LNCaP clone FGC (cell line): ENCODE results near the gene BABAM2.

Source experiments
- DNase-seq: peaks from one replicate; pipeline ENCODE4 v3.0.0-alpha.2; 2011; ENCODE audit warnings: low read depth
- H3K4me3 ChIP-seq: 2 replicates; pipeline ENCODE4 v1.5.1; 2011; ENCODE audit warnings: mild to moderate bottlenecking, low read depth, low read length, control low read depth
- TF ChIP-seq, protein P1 (sequence below): IDR thresholded peaks from 2 replicates; pipeline ENCODE4 v1.5.1; 2012; ENCODE audit warnings: mild to moderate bottlenecking; ENCODE audit not compliant: control insufficient read depth, insufficient read depth; ENCODE audit errors: extremely low read depth

BABAM2 gene

DNA sequence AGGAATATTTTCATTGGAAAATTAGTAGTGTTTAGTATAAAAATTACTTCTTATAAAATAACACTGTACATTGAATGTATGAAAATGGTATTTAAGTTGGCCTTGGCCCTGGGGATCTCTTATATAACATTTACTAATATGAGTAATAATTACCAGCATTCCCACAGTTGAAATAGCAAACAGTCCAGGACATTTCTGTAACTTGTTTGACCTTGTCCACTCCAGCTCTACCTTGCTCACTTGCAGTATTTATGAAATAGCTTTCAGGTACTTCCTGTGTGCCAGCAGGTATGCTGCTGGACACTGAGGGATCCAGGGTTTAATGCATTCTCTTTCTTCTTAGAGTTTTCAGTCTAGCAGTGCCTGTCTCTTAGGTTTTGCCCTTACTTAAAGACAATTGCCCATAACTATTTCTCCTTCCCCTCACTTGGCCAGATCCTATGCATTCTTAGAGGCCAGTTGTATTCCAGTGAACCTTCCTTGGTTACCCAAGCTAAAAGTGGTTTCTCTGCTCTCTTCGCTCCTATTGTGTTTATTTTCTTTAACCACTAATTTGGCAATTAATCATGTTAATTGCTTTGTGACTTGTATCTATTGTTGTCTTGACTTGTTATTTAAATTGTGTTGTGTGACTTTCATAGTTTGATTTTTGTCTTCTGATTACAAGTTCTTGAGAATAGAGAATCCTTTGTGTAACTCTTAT is 25.9 kb downstream of the BABAM2 start:
- peak; percentile 92 for DNase-seq
- H3K4me3 ChIP-seq, result no peak overlapping the region

DNA sequence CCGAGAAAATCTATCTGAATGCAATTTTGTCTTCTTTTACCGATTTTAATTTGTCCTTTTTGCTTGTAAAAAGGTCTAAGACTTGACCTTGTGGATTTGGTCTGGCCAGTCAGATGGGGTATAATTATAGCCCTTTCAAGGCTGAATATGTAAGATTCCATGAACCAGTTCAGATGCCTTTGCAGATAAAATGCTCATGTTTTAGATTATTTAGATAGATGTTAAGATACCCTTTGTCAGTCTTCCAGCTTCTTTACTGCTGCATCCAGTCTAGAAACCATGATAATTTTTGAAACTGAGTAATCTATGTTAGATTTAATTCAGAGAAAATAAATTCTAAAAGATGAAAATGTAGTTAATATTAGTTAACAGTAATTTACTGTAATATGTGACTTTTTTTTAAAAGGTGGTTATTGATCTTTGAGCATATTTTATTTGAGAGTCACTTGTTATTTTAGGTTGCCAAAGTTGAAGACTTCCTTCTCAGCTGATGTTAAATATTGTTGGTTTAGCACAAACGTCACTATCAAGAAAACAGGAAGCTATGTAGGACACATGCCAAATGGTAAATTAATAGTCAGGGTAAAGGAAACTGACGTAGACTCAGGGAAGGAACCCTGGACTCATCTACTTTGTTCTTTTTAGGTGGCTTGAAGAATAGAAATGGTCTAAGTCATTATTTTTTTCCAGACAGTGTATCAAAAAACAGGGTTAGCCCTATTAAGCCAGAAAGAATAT is 29.8 kb downstream of the BABAM2 start:
- H3K4me3 ChIP-seq, result no peak overlapping the region; the same call in 1 of the 2 replicates
- DNase-seq, result peak; percentile 87
- TF ChIP-seq, protein P1, sequence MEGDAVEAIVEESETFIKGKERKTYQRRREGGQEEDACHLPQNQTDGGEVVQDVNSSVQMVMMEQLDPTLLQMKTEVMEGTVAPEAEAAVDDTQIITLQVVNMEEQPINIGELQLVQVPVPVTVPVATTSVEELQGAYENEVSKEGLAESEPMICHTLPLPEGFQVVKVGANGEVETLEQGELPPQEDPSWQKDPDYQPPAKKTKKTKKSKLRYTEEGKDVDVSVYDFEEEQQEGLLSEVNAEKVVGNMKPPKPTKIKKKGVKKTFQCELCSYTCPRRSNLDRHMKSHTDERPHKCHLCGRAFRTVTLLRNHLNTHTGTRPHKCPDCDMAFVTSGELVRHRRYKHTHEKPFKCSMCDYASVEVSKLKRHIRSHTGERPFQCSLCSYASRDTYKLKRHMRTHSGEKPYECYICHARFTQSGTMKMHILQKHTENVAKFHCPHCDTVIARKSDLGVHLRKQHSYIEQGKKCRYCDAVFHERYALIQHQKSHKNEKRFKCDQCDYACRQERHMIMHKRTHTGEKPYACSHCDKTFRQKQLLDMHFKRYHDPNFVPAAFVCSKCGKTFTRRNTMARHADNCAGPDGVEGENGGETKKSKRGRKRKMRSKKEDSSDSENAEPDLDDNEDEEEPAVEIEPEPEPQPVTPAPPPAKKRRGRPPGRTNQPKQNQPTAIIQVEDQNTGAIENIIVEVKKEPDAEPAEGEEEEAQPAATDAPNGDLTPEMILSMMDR, result no peak

More for the DNA sequence above, 25.9 kb downstream of the BABAM2 start:
- TF ChIP-seq, protein P1, result no peak

DNA sequence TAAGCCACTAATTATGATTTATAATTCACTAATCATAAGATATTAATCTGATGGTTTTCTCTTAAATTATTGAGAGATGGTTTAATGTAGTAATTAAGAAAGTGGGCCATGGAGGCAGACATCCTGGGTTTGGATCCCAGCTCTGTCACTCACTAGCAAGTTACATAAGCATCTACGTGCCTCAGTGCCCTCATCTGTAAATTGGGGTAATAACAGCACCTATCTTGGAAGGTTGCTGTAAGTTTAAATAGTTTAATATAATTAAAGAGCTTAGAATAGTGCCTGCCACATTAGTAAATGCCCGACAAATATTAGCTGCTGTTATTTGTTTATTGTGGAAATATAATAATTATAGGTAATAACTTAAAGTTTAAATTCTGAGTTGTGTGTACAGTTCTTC is 30.9 kb downstream of the BABAM2 start:
- TF ChIP-seq, protein P1, result no peak
- H3K4me3 ChIP-seq, result no peak overlapping the region
- DNase-seq, result no peak

DNA sequence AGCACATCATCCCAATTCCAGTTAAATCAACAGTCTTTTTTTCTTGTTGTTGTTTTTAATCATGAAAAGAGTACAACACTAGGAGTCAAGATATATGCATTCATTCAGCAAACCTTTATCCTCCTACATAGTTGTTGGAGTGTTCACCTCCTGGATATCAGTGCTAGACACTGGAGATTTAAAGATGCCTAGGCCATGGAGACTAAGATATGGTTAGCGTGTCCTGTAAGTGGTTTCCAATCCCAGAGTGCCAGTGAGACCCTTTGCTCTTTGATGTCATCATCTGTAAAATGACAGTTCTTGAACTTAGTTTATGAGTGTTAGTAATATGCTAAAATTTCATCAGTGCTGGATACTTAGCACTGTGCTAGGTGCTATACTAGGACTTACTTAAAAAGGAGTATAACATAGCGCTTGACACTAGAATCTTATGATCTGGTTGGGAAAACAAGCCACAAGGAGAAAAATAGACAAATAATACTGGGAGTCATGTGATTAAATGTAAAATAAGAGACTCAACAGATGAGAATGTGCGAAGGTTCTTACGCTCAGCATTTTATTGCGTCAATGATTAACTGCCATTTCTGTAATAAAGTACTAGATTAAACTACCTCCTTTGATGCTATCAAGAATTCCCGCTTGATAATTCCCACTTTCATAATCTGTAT is 31.5 kb downstream of the BABAM2 start:
- no peak for DNase-seq
- TF ChIP-seq, protein P1, result no peak
- H3K4me3 ChIP-seq, result no peak overlapping the region

DNA sequence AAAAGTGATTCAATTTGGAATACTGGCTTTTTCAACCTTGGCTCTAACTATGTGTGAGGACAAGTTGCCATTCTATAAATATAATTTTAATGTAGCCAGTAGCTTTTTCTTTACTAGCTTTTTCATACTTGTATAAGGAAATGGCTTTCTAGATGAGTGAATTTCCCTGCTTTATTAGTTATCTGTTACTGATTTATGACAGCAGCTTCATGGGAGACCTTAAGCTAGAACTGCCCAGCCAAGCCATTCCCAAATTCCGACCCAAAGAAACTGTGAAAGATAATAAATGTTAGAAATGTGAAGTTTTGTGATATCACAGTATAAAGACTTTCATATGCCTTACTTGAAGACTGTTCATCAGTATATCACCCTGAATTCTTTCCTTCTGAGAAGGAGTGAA is 32.3 kb downstream of the BABAM2 start:
- no peak for DNase-seq
- no peak overlapping the region for H3K4me3 ChIP-seq
- TF ChIP-seq, protein P1, result no peak

DNA sequence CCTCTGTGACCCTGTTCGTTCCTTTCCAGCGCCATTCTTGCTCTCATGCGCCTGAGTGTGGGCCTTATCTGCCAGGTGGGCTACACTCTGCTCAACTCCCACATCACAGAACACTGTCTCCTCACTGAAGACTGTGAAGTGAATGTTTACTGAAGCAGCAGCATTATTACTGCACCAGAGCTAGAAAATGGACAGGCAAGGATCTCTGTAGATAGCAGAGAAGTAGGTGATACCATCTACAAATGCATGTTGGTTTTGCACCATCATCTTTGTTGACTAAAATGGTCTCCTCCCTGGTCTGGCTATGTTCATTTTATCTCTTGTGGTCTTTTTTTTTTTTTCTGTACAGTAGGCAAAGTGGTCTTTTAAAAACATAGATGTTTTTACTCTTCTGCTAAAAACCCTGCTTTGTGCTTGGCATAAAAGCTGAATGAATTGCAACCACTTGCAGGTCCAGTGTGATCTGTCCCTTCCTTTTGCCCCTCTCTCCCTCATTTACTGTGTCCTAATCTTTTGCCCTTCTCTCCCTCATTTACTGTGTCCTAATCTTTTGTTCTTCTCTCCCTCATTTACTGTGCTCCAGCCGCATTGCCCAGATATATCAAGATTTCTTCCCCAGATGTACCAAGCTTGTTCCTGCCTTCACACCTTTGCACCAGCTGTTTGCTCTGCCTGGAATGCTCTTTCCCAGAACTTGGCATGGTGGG is 35.4 kb downstream of the BABAM2 start:
- no peak for DNase-seq
- H3K4me3 ChIP-seq, result no peak overlapping the region

More for the DNA sequence above, 35.4 kb downstream of the BABAM2 start:
- TF ChIP-seq, protein P1, result no peak
